OCI-LY1 (cell line): ENCODE data around the gene CYFIP1.

Source experiments
- CTCF ChIP-seq: fragments of 200-600 bp; sonication (generic), shearing (Covaris generic); IDR thresholded peaks from 2 replicates; pipeline ENCODE4 v1.5.1; 2017; ENCODE audit warnings: mild to moderate bottlenecking, antibody characterized with exemption, low read length, moderate library complexity, mixed read lengths
- EZH2 ChIP-seq: fragments of 200-600 bp; sonication (generic), shearing (Covaris generic); IDR thresholded peaks from 2 replicates; pipeline ENCODE4 v1.8.0; 2017; ENCODE audit warnings: borderline replicate concordance, mixed run types, mild to moderate bottlenecking, antibody characterized with exemption, low read length, moderate library complexity, mixed read lengths

DNA sequence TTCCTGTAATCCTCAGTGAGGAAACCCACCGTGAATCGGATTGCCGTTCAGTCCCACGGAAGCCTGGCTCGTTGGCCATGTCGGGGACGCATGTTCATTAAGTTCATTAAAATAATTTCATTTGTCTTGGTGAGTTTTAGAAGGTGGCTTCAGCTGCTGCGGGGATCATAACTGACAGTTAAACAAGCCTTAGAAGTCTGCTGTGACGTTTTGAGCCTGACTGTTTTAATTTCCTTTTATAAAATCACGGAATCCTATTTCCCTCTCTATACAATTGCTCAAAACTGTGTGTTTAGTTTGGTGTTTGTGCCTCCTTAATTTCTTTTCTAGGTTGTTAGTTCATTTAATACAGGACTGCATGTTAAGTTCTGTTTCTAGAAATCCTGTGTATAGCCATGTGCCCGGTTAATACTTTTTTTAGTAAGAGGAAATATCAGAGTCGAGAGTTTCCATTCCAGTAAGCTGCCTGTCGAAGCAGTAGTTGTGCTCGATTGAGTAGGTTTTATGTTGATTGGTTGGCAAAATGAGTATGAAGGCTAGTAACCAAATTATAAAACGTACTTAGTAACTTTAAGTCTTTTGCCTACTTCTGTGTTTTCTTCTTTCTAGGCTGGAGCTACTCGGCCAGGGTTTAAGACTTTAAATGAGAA, 141.0 kb downstream of the CYFIP1 start:
- TF ChIP-seq CTCF: no peak
- TF ChIP-seq EZH2: no peak
